Smooth muscle cell (in vitro differentiated cells): Measurements from ENCODE around the gene PPP1R3C. TPM values are rescaled to one million over a fixed set of nuclear protein-coding genes. Genes with fewer than 3 reads are reported as not detected.

Experiments
- DNase-seq: peaks from one replicate; lab custom pipeline; 2025; ENCODE audit not compliant: unreplicated experiment; lab: John Stamatoyannopoulos, UW
- H2AFZ ChIP-seq: fragments of 200-600 bp; sonication (generic); 2 replicates; pipeline ENCODE4 v1.6.0; 2016; ENCODE audit warnings: antibody characterized with exemption, low read depth, mild to moderate bottlenecking
- H3F3A ChIP-seq: fragments of 200-600 bp; sonication (generic); 2 replicates; pipeline ENCODE4 v1.6.0; 2017; ENCODE audit warnings: antibody characterized with exemption, low read depth
- H3K27ac ChIP-seq: fragments of 200-600 bp; sonication (generic); 2 replicates; pipeline ENCODE4 v1.5.1; 2016; ENCODE audit warnings: low read depth, mild to moderate bottlenecking
- H3K27me3 ChIP-seq: fragments of 200-600 bp; sonication (generic); 2 replicates; pipeline ENCODE4 v1.6.1; 2016; ENCODE audit warnings: low read depth, mild to moderate bottlenecking
- H3K36me3 ChIP-seq: fragments of 200-600 bp; sonication (generic); 2 replicates; pipeline ENCODE4 v1.5.1; 2016; ENCODE audit warnings: low read depth
- H3K4me1 ChIP-seq: fragments of 200-600 bp; sonication (generic); 2 replicates; pipeline ENCODE4 v1.5.1; 2016; ENCODE audit warnings: low read depth
- H3K4me2 ChIP-seq: fragments of 200-600 bp; sonication (generic); 2 replicates; pipeline ENCODE4 v1.6.0; 2016; ENCODE audit warnings: mild to moderate bottlenecking
- H3K4me3 ChIP-seq: fragments of 200-600 bp; sonication (generic); 2 replicates; pipeline ENCODE4 v1.5.1; 2016; ENCODE audit warnings: mild to moderate bottlenecking
- H3K79me2 ChIP-seq: fragments of 200-600 bp; sonication (generic); 2 replicates; pipeline ENCODE4 v1.6.0; 2016; ENCODE audit warnings: low read depth, mild to moderate bottlenecking
- H3K9ac ChIP-seq: fragments of 200-600 bp; sonication (generic); 2 replicates; pipeline ENCODE4 v1.6.0; 2016; ENCODE audit warnings: low read depth
- H3K9me3 ChIP-seq: fragments of 200-600 bp; sonication (generic); replicated peaks from 2 replicates; pipeline ENCODE4 v1.5.1; 2016; ENCODE audit warnings: low read depth
- H4K20me1 ChIP-seq: fragments of 200-600 bp; sonication (generic); 2 replicates; pipeline ENCODE4 v1.6.0; 2016; ENCODE audit warnings: low read depth
- CTCF ChIP-seq: fragments of 200-600 bp; sonication (generic); IDR thresholded peaks from 2 replicates; pipeline ENCODE4 v1.5.1; 2017; ENCODE audit warnings: borderline replicate concordance, mild to moderate bottlenecking, antibody characterized with exemption; ENCODE audit not compliant: insufficient read depth, poor library complexity, severe bottlenecking
- WGBS: methylation state at CpG from one replicate; pipeline ENCODE4 v1.1.7; 2016; ENCODE audit warnings: low lambda C conversion rate; 5-methylcytosine and 5-hydroxymethylcytosine counted together
- polyA plus RNA-seq: library from polyadenylated mRNA; unstranded; fragments of >200 nt; fragmentation: Nextera tagmentation; extraction: Ambion mirVana; gene quantifications from 2 replicates; pipeline ENCODE4 v1.2.1, GENCODE V29; 2016
- total RNA-seq: library from RNA; depleted of rRNA; stranded (reverse); fragments of >200 nt; gene quantifications from 2 replicates; pipeline ENCODE4 v1.2.3, GENCODE V29; 2014

The PPP1R3C gene
- total and polyA plus RNA-seq, 2 experiments from 2014 or later: 18.2 to 31.6 TPM

DNA sequence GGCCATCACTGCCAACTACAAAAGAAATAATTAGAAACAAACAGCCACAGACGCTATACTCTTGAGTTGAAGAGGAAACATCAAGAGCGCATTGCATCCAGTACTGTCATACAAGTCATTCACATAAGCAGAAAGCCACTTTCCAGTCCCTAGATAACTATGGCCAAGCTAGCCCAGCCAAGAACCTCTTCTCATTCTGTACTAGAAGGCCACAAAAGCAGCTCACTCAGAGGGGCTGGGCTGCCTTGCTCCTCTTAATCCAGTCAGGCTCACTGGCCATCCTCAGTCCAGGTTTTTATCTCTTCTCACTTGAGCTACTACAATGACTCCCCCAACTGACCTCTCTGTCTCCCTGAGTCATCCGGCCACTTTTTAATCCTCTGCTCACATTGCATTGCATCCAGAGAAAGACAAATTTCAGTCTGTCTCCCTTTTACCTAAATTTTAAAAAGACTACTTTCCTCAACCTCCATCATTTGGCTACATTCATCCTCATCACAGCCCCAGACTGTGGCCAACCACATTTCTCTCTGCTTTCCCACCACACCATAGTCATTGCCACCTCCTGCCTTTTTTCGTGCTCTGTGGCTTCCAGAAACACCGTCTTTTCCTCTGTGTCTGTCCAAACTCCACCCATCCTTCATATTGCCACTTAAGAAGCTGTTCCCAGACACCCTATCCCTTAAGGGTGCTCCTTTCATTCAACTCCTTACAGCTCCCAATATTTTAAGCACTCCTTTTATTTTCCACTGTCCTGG lies 25.0 kb downstream of the PPP1R3C start:
- 40% methylated on average over 5 of the region's 5 CpGs for WGBS
- DNase-seq: no peak
- H3K36me3 ChIP-seq: no peaks in the 10 kb centered on the region
- H3K9ac ChIP-seq: no peak overlapping the region
- H3K4me3 ChIP-seq: no peak overlapping the region
- H4K20me1 ChIP-seq: no peaks in the 10 kb centered on the region
- peaks cover 28% of the 10 kb centered on the region for H3K4me1 ChIP-seq
- peaks cover 55% of the 10 kb centered on the region for H3F3A ChIP-seq
- H3K4me2 ChIP-seq: peak overlapping the region; percentile 53
- H2AFZ ChIP-seq: peak overlapping the region; percentile 65
- H3K27ac ChIP-seq: peak overlapping the region; percentile 87
- H3K79me2 ChIP-seq: no peaks in the 10 kb centered on the region
- TF ChIP-seq CTCF: no peak
- no peaks in the 10 kb centered on the region for H3K27me3 ChIP-seq
- H3K9me3 ChIP-seq: no peaks in the 10 kb centered on the region

DNA sequence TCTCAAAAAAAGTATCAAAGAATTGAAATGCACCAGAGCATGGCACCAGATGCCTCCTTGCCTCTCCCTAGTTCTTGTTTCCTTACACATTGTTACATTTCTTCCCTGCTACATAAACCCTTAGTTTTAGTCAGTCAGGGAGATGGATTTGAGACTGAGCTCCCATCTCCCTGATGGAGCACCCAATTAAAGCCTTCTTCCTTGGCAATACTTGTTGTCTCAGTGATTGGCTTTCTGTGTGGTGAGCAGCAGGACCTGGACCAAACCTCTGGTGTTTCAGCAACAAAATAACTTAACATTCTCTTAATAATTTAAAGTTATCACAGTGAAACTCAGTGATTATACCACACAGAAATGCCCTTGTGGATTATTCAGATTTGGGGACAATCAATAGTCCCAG lies 26.9 kb downstream of the PPP1R3C start:
- Histone ChIP-seq H3F3A (peaks cover 53% of the 10 kb centered on the region), H3K9me3 (no peaks in the 10 kb centered on the region), H3K4me2 (peak overlapping the region; percentile 59), H4K20me1 (no peaks in the 10 kb centered on the region), H3K79me2 (no peaks in the 10 kb centered on the region), H3K36me3 (no peaks in the 10 kb centered on the region), H3K9ac (no peak overlapping the region), H3K4me1 (peaks cover 27% of the 10 kb centered on the region), H3K27me3 (no peaks in the 10 kb centered on the region), H3K4me3 (no peak overlapping the region), H2AFZ (no peak overlapping the region), H3K27ac (peak overlapping the region; percentile 93)
- TF ChIP-seq CTCF: no peak
- DNase-seq: no peak

DNA sequence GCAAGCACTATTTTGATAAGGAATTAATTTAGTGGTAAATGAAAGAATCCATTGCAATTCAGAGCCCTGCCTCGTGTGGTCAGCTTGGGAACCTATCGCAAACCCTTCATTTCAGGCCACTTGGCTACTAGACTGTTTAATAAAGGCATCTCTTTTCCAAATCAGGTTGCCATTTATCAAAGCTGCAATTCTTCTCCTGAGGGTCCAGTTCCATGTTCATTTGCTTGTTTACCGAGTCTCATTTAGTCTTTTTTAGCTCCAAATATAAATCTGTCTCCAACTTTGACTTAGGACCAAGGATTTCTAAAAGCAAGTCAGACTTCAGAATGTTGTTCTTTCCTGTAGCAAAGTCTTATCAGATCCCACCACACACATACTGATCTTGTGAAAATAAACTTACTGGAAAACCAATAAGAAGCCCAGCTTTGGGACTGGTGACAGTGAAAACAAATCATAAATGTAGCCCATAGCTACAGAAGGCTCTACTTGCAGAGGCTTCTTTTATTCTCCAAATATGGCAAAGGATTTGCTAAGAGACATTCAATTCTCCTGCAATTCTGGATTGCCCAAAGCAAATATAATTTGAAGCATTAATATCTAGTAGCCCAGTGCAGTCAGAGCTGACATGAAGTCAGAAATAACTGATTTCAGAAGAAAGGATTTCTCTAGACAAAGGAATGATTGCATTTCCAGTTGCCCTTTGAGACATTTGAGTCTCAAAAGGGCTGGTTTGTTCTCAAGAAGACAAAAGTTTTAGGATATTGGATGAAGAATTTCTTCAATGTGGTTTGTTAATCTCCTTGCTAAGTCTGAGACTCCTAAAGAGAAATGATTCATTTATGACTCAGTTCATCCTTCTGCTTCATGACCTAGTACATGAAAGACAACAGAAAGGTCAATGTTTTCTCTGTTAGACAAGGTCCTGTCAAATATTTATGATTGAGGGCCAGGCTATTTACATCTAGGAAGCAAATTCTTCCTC lies 28.0 kb downstream of the PPP1R3C start:
- Histone ChIP-seq H3K27me3 (no peaks in the 10 kb centered on the region), H3K79me2 (no peaks in the 10 kb centered on the region), H3K27ac (peak overlapping the region; percentile 93), H2AFZ (no peak overlapping the region), H3F3A (peaks cover 46% of the 10 kb centered on the region), H3K9ac (peak overlapping the region; percentile 22), H3K9me3 (no peaks in the 10 kb centered on the region), H3K4me2 (peak overlapping the region; percentile 59), H4K20me1 (no peaks in the 10 kb centered on the region), H3K36me3 (no peaks in the 10 kb centered on the region), H3K4me1 (peaks cover 27% of the 10 kb centered on the region), H3K4me3 (no peak overlapping the region)
- no peak for DNase-seq
- 51% methylated on average over 3 of the region's 3 CpGs for WGBS
- TF ChIP-seq CTCF: no peak
